Gastroesophageal sphincter (tissue), 4 donors: ENCODE results near the gene WDR6. TPM values are rescaled to one million over a fixed set of nuclear protein-coding genes. Genes with fewer than 3 reads are reported as not detected.
A peak's percentile ranks its signal among the peaks of the same experiment; 100 is the strongest.

ENCODE experiments used
- ATAC-seq: fragments of 150-250 bp; one replicate; pipeline ENCODE4 v1.9.1; 2016; ENCODE audit warnings: mild to moderate bottlenecking, moderate library complexity
- H3K27ac ChIP-seq, 4 donors: fragments of 200-600 bp; sonication (generic) in 3 of 4; 1 replicate in 3 of 4; 2 replicates in 1 of 4; pipeline ENCODE4 v1.5.1; 2016 to 2019
- H3K27me3 ChIP-seq: fragments of 200-600 bp; sonication (generic); one replicate; pipeline ENCODE4 v1.5.1; 2019
- H3K36me3 ChIP-seq, 2 donors: fragments of 200-600 bp; sonication (generic); one replicate each; pipeline ENCODE4 v1.5.1; 2019; ENCODE audit warnings: control low read depth in 1 of 2
- H3K4me1 ChIP-seq, 3 donors: fragments of 200-600 bp; sonication (generic); 1 replicate in 2 of 3; 2 replicates in 1 of 3; pipeline ENCODE4 v1.5.1; 2016 to 2019; ENCODE audit warnings: control low read depth in 2 of 3
- H3K4me3 ChIP-seq, 2 donors: fragments of 200-600 bp; sonication (generic); one replicate each; pipeline ENCODE4 v1.5.1; 2019; ENCODE audit warnings: mild to moderate bottlenecking in 1 of 2, moderate library complexity in 1 of 2
- H3K9me3 ChIP-seq, 3 donors: fragments of 200-600 bp; sonication (generic); one replicate each; pipeline ENCODE4 v1.5.1; 2017 to 2019; ENCODE audit warnings: control low read depth in 2 of 3
- CTCF ChIP-seq, 4 experiments: fragments of 200-600 bp in 2 of 4; fragments of 450-650 bp in 2 of 4; sonication (generic) in 1 of 4; IDR thresholded peaks; one replicate each; pipeline ENCODE4 v1.5.1; 2017 to 2019; ENCODE audit warnings: antibody characterized with exemption in 4 of 4, mild to moderate bottlenecking in 2 of 4, moderate library complexity in 2 of 4
- EP300 ChIP-seq: sonication (generic); formaldehyde crosslinking; IDR thresholded peaks from one replicate; pipeline ENCODE4 v1.6.1; 2017; ENCODE audit warnings: antibody characterized with exemption, mild to moderate bottlenecking
- POLR2A ChIP-seq, 2 donors: fragments of 450-650 bp; IDR thresholded peaks; one replicate each; pipeline ENCODE4 v1.6.1; 2017; ENCODE audit warnings: antibody characterized with exemption in 2 of 2, mild to moderate bottlenecking in 2 of 2, moderate library complexity in 1 of 2
- POLR2AphosphoS5 ChIP-seq: sonication (generic); formaldehyde crosslinking; IDR thresholded peaks from one replicate; pipeline ENCODE4 v1.6.1; 2017; ENCODE audit warnings: antibody characterized with exemption
- WGBS, 2 donors: methylation state at CpG; one replicate each; pipeline ENCODE4 v1.1.5; 2018; ENCODE audit warnings: low coverage in 1 of 2; 5-methylcytosine and 5-hydroxymethylcytosine counted together
- total RNA-seq, 4 donors: library from RNA; depleted of rRNA; stranded (reverse); fragments of >200 nt; gene quantifications; one replicate each; pipeline ENCODE4 v1.1.0, GENCODE V29; 2016

The WDR6 gene
- total RNA-seq, 4 donors from 2014 or later: 61.5 to 110 (median 99.0) TPM

DNA sequence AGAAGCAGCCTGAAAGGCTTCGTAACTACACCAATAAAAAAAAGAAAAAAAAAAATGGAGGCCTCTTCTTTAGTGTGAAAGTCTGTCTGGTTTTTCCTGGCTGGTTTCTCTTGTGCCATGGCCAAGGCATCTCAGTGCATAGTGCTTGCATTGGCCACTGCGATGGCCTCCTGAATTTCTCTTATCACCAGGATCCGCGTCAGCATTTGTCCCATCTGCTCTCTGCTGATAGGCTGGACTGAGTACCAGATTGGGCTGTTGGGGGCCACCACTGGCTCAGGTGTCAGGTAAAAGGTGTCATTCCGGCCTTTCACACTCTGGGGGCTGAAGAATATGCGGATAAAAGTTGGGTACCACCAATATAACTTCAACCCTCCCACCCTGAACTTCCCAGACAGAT is 23.1 kb downstream of the WDR6 start:
- Histone ChIP-seq H3K4me3 (no peak overlapping the region), H3K27ac (peak overlapping the region in 2 of 4 donors; percentile 94 to 97)

DNA sequence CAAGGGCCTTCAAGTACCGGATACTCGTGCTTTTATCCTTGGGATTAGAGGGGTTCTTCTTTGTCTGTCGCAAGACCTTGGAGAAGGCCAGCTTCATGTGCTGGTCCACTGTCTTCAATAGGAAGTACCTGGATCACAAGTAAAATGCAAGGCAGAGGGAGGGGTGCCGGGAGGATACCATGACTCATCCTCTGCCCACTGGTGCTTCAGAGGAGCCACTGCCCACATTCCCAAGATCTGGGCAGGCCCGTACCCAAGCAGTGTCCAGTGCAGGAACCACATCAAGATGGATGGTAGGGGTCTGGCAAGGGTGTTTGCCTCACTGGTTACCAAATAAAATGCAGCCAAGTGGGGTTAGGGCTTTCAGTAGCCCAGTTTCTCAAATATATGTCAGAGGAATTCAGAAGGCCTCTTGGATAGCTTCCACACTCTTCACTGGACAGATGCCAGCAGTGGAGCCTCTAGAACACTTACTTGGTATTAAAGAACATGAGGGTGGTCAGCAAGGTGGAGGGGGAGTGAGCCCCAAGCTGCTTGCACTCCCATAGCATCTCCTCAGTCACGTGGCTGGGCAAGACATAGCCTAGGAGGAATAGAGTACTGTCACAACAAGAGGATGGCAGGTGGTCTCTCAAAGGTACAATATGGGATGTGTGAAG is 25.6 kb downstream of the WDR6 start:
- Histone ChIP-seq H3K4me3 (no peak overlapping the region), H3K27ac (peak overlapping the region in 2 of 4 donors; percentile 14 to 26), H3K9me3 (no peaks in the 10 kb centered on the region), H3K27me3 (no peaks in the 10 kb centered on the region), H3K4me1 (peaks cover 0 to 32% (median 9%) of the 10 kb centered on the region in 3 donors), H3K36me3 (peaks cover 3 to 77% of the 10 kb centered on the region in 2 donors)
- WGBS, 2 donors: 54 to 100% methylated on average over 1 to 4 of the region's 6 CpGs
- TF ChIP-seq POLR2A (IDR thresholded peaks at IDR 0.05): no peak
- no peak for ATAC-seq

More for the DNA sequence above, 23.1 kb downstream of the WDR6 start:
- Histone ChIP-seq H3K27me3 (no peaks in the 10 kb centered on the region), H3K9me3 (no peaks in the 10 kb centered on the region), H3K36me3 (peaks cover 3 to 78% of the 10 kb centered on the region in 2 donors), H3K4me1 (peaks cover 0 to 47% (median 9%) of the 10 kb centered on the region in 3 donors)
- TF ChIP-seq CTCF (IDR thresholded peaks at IDR 0.05) (no peak), EP300 (no peak), POLR2AphosphoS5 (no peak), POLR2A (IDR thresholded peaks at IDR 0.05) (no peak)
- no peak for ATAC-seq
- WGBS, 2 donors: 76 to 85% methylated on average over 5 to 6 of the region's 6 CpGs

DNA sequence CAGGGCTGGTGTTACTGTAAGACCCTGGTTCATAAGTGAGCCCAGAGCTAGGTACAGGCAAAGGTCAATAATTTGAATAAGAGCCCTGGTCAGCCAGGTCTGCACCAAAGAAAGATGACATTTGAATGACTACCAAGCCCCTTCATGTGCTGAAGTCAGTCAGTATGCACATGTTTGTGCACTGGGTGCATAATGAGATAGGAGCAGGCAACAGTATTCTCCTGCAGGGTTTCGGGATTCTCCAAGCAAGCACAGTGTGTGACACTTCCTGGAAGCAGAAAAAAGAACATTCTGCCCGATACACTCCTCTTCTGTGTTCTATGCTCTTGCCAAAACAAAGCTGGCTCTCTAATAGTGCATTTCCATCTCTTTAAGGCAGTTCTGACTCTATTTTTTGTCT is 27.5 kb downstream of the WDR6 start:
- Histone ChIP-seq H3K36me3 (peaks cover 3 to 95% of the 10 kb centered on the region in 2 donors), H3K4me1 (peaks cover 0 to 15% (median 0%) of the 10 kb centered on the region in 3 donors), H3K9me3 (no peaks in the 10 kb centered on the region), H3K27me3 (no peaks in the 10 kb centered on the region), H3K4me3 (no peak overlapping the region), H3K27ac (no peak overlapping the region)
- WGBS, 2 donors: 81 to 94% methylated on average over 2 of the region's 2 CpGs
- TF ChIP-seq CTCF (IDR thresholded peaks at IDR 0.05) (no peak), POLR2A (IDR thresholded peaks at IDR 0.05) (no peak), POLR2AphosphoS5 (no peak), EP300 (no peak)
- no peak for ATAC-seq

GRCh38 chr3:49035281-49035680 is 28.1 kb downstream of the WDR6 start:
- no peak overlapping the region for H3K27ac ChIP-seq
- H3K27me3 ChIP-seq: no peaks in the 10 kb centered on the region
- H3K4me3 ChIP-seq: no peak overlapping the region
- ATAC-seq: no peak
- H3K9me3 ChIP-seq: no peaks in the 10 kb centered on the region
- 94 to 95% methylated on average over 3 of the region's 3 CpGs for WGBS, 2 donors
- peaks cover 3 to 98% of the 10 kb centered on the region in 2 donors for H3K36me3 ChIP-seq
- H3K4me1 ChIP-seq: peaks cover 0 to 10% (median 0%) of the 10 kb centered on the region in 3 donors
- no peak for TF ChIP-seq CTCF (IDR thresholded peaks at IDR 0.05)
- TF ChIP-seq POLR2A (IDR thresholded peaks at IDR 0.05): no peak
- no peak for TF ChIP-seq POLR2AphosphoS5
- TF ChIP-seq EP300: no peak

GRCh38 chr3:49053543-49053942 is 46.4 kb downstream of the WDR6 start:
- H3K36me3 ChIP-seq: peaks cover 4 to 77% of the 10 kb centered on the region in 2 donors
- ATAC-seq: no peak
- no peak for TF ChIP-seq POLR2A (IDR thresholded peaks at IDR 0.05)
- no peak for TF ChIP-seq CTCF (IDR thresholded peaks at IDR 0.05)
- TF ChIP-seq EP300: no peak
- TF ChIP-seq POLR2AphosphoS5: no peak
- peaks cover 0 to 12% (median 0%) of the 10 kb centered on the region in 3 donors for H3K4me1 ChIP-seq
- H3K9me3 ChIP-seq: no peaks in the 10 kb centered on the region
- no peaks in the 10 kb centered on the region for H3K27me3 ChIP-seq
- H3K4me3 ChIP-seq: no peak overlapping the region
- no peak overlapping the region for H3K27ac ChIP-seq
- WGBS, 2 donors: 85 to 100% methylated on average over 1 of the region's 1 CpG
